ENCODE data around the gene STK11. TPM values are rescaled to one million over a fixed set of nuclear protein-coding genes. Genes with fewer than 3 reads are reported as not detected.
A peak's percentile ranks its signal among the peaks of the same experiment; 100 is the strongest.

The STK11 gene
- total RNA-seq, 3 donors from 2014 or later (not counting 1 experiment from before 2014, with no cell fraction given) = 51.5 to 61.1 (median 54.0) TPM

DNA sequence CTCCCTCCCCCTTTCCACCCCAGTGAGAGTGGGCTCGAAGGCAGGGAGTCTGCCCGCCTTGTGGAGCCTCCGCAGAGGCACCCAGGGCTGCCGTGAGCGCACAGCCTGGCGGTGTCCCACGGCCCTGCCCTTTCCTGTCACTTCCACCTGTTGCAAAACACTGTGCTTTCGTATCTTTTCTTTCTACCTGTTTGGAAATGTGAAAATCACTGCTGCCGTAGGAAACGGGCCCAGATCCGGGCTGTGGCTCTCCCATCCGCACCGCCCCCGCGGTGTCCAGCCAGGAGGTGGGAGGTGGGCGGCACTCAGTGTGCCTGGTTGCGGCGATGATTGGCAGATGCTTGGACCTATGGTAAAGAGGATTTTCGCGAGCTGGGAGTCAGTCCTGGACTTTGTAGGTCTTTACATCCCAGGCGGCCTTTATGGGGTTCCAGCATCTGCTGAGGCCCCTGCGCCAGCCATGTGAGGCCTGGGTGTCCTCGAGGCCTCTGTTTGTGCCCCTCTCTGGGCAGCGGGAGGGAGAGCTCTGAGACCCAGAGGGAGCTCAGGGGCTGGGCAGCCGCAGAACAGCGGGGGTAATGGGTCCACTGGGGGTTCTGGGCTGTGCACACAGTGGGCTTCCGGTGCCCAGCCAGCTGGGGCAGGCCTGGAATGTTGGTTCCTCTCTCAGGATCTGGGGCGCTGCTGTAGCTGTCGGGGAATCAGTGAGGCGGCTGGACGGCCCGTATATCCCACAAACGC is 6.1 kb downstream of the STK11 start:
- Histone ChIP-seq H3K4me3 (ENCODE audit: low read length) (no peak overlapping the region), H3K27me3 (ENCODE audit: control insufficient read depth, insufficient read depth, low read length) (no peaks in the 10 kb centered on the region), H3K27ac (ENCODE audit: low read length) (no peak overlapping the region), H3K9me3 (ENCODE audit: control insufficient read depth, insufficient read depth, low read length) (no peaks in the 10 kb centered on the region), H3K4me1 (ENCODE audit: control insufficient read depth, insufficient read depth, low read length) (peaks cover 46% of the 10 kb centered on the region), H3K36me3 (ENCODE audit: control insufficient read depth, insufficient read depth, low read length) (peaks cover 11% of the 10 kb centered on the region)
- no peak for ATAC-seq
- no peak for DNase-seq
- intact Hi-C loops (cut with micrococcal nuclease) = no loop called here
- H3K27ac Mint-ChIP-seq = peak overlapping the region in 1 of 2 donors; percentile 29
- H3K36me3 Mint-ChIP-seq = no peaks in the 10 kb centered on the region
- no peak overlapping the region for H3K4me3 Mint-ChIP-seq
- H3K4me1 Mint-ChIP-seq = peaks cover 30 to 42% of the 10 kb centered on the region in 2 donors
- TF ChIP-seq, protein P1, sequence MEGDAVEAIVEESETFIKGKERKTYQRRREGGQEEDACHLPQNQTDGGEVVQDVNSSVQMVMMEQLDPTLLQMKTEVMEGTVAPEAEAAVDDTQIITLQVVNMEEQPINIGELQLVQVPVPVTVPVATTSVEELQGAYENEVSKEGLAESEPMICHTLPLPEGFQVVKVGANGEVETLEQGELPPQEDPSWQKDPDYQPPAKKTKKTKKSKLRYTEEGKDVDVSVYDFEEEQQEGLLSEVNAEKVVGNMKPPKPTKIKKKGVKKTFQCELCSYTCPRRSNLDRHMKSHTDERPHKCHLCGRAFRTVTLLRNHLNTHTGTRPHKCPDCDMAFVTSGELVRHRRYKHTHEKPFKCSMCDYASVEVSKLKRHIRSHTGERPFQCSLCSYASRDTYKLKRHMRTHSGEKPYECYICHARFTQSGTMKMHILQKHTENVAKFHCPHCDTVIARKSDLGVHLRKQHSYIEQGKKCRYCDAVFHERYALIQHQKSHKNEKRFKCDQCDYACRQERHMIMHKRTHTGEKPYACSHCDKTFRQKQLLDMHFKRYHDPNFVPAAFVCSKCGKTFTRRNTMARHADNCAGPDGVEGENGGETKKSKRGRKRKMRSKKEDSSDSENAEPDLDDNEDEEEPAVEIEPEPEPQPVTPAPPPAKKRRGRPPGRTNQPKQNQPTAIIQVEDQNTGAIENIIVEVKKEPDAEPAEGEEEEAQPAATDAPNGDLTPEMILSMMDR (IDR thresholded peaks at IDR 0.05) = no peak
- no peaks in the 10 kb centered on the region for H3K9me3 Mint-ChIP-seq
- no peaks in the 10 kb centered on the region for H3K27me3 Mint-ChIP-seq (ENCODE audit: low read depth in 2 of 2)
- 92% methylated on average over 33 of the region's 33 CpGs for WGBS (ENCODE audit: insufficient coverage)

- DNase-seq (peak in 1 of 2 donors; percentile 80), ATAC-seq (peak; percentile 75 to 85 (median 76))
- peak overlapping the region; percentile 61 for H3K27ac ChIP-seq (ENCODE audit: low read length)
- no peaks in the 10 kb centered on the region for H3K27me3 Mint-ChIP-seq (ENCODE audit: low read depth in 2 of 2)
- peaks cover 11% of the 10 kb centered on the region for H3K36me3 ChIP-seq (ENCODE audit: control insufficient read depth, insufficient read depth, low read length)
- peaks cover 28% of the 10 kb centered on the region for H3K4me1 ChIP-seq (ENCODE audit: control insufficient read depth, insufficient read depth, low read length)
- H3K4me1 Mint-ChIP-seq = peaks cover 17 to 27% of the 10 kb centered on the region in 2 donors
- no peaks in the 10 kb centered on the region for H3K9me3 ChIP-seq (ENCODE audit: control insufficient read depth, insufficient read depth, low read length)
- 63% methylated on average over 39 of the region's 39 CpGs for WGBS (ENCODE audit: insufficient coverage)
- intact Hi-C loops (cut with micrococcal nuclease) = no loop called here
- H3K4me3 Mint-ChIP-seq = peak overlapping the region; percentile 49
- no peaks in the 10 kb centered on the region for H3K9me3 Mint-ChIP-seq
- peak overlapping the region; percentile 82 to 89 for H3K27ac Mint-ChIP-seq
- H3K4me3 ChIP-seq (ENCODE audit: low read length) = no peak overlapping the region
- TF ChIP-seq, protein P1 (IDR thresholded peaks at IDR 0.05) = no peak
- H3K27me3 ChIP-seq (ENCODE audit: control insufficient read depth, insufficient read depth, low read length) = no peaks in the 10 kb centered on the region
- no peaks in the 10 kb centered on the region for H3K36me3 Mint-ChIP-seq
These were observed 8.1 kb downstream of the STK11 start for GRCh38 chr19:1213391-1214286.

- peaks cover 9% of the 10 kb centered on the region for H3K36me3 ChIP-seq (ENCODE audit: control insufficient read depth, insufficient read depth, low read length)
- intact Hi-C loops (cut with micrococcal nuclease) = no loop called here
- no peak overlapping the region for H3K4me3 ChIP-seq (ENCODE audit: low read length)
- no peaks in the 10 kb centered on the region for H3K9me3 ChIP-seq (ENCODE audit: control insufficient read depth, insufficient read depth, low read length)
- ATAC-seq (no peak), DNase-seq (no peak)
- H3K4me3 Mint-ChIP-seq = no peak overlapping the region
- H3K4me1 Mint-ChIP-seq = peaks cover 17 to 26% of the 10 kb centered on the region in 2 donors
- WGBS (ENCODE audit: insufficient coverage) = 75% methylated on average over 21 of the region's 21 CpGs
- no peaks in the 10 kb centered on the region for H3K9me3 Mint-ChIP-seq
- no peaks in the 10 kb centered on the region for H3K36me3 Mint-ChIP-seq
- peak overlapping the region; percentile 8 for H3K27ac ChIP-seq (ENCODE audit: low read length)
- H3K4me1 ChIP-seq (ENCODE audit: control insufficient read depth, insufficient read depth, low read length) = peaks cover 22% of the 10 kb centered on the region
- H3K27me3 ChIP-seq (ENCODE audit: control insufficient read depth, insufficient read depth, low read length) = no peaks in the 10 kb centered on the region
- TF ChIP-seq, protein P1 (IDR thresholded peaks at IDR 0.05) = no peak
- no peaks in the 10 kb centered on the region for H3K27me3 Mint-ChIP-seq (ENCODE audit: low read depth in 2 of 2)
- H3K27ac Mint-ChIP-seq = peak overlapping the region; percentile 82 to 89
These were observed 8.8 kb downstream of the STK11 start for GRCh38 chr19:1214299-1214861.
